ENCODE measurements around the gene SLC38A11. TPM values are rescaled to one million over a fixed set of nuclear protein-coding genes. Genes with fewer than 3 reads are reported as not detected.

Gene SLC38A11
- total RNA-seq, 1 donor from 2014 or later, result 0.33 TPM

DNA sequence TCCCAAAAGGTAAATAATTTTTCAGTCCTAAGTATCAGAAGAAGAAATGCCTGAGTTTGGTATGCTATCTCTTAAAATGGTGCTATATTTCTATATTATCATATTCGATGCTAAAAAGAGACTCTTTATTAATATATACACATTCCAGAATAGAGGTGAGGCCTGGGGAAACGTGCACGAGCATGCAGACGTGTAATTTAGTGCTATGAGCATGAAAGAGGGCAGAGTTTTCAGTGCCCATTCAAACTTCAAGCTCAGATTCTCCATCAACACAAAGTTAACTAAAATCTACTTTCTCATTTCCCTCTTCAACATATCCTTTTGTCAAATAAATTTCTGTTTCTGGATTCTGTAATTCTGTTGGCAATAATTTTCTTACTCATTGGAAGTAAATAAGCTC, 108.0 kb downstream of the SLC38A11 start:
- intact Hi-C loops (cut with micrococcal nuclease), result no loop called here
- DNase-seq, result no peak
- no peak overlapping the region for H3K4me3 ChIP-seq
- H3K9me3 ChIP-seq (replicated peaks), result no peaks in the 10 kb centered on the region
- no peaks in the 10 kb centered on the region for H3K27me3 ChIP-seq (ENCODE audit: low read depth)
- H3K4me1 ChIP-seq, result peaks cover 3% of the 10 kb centered on the region
- no peak overlapping the region for H3K27ac ChIP-seq (replicated peaks)
- TF ChIP-seq, protein P1, sequence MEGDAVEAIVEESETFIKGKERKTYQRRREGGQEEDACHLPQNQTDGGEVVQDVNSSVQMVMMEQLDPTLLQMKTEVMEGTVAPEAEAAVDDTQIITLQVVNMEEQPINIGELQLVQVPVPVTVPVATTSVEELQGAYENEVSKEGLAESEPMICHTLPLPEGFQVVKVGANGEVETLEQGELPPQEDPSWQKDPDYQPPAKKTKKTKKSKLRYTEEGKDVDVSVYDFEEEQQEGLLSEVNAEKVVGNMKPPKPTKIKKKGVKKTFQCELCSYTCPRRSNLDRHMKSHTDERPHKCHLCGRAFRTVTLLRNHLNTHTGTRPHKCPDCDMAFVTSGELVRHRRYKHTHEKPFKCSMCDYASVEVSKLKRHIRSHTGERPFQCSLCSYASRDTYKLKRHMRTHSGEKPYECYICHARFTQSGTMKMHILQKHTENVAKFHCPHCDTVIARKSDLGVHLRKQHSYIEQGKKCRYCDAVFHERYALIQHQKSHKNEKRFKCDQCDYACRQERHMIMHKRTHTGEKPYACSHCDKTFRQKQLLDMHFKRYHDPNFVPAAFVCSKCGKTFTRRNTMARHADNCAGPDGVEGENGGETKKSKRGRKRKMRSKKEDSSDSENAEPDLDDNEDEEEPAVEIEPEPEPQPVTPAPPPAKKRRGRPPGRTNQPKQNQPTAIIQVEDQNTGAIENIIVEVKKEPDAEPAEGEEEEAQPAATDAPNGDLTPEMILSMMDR (IDR thresholded peaks at IDR 0.05; ENCODE audit: borderline replicate concordance), result no peak
- H3K36me3 ChIP-seq, result no peaks in the 10 kb centered on the region

DNA sequence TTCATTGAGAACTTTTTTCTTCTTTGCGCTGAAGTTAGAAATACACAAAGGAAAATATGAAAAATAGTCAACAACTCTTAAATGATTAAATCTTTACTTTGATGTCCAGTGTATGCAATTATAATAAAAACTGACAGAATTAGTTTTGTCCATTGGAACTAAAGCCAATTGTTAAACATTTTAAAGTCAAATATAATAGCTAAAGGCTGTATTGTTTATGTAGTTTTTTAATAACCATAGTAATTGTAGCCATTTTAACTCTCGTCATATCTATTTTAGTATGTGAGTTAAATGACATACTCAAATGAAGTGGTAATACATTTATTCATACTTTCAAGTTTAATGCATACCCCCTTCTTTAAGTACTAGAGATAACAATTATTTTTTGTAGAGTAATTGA, 109.0 kb downstream of the SLC38A11 start:
- Histone ChIP-seq H3K27ac (replicated peaks) (no peak overlapping the region), H3K9me3 (replicated peaks) (no peaks in the 10 kb centered on the region), H3K36me3 (no peaks in the 10 kb centered on the region), H3K4me1 (peaks cover 13% of the 10 kb centered on the region), H3K27me3 (ENCODE audit: low read depth) (no peaks in the 10 kb centered on the region), H3K4me3 (no peak overlapping the region)
- TF ChIP-seq, protein P1 (IDR thresholded peaks at IDR 0.05; ENCODE audit: borderline replicate concordance), result no peak
- no peak for DNase-seq
- intact Hi-C loops (cut with micrococcal nuclease), result no loop called here

Other genes with a start within 250 kb of the SLC38A11 start
- gene COBLL1, start 113.7 kb downstream of the SLC38A11 start, total RNA-seq, result 15.3 TPM
- 0.99 TPM for gene SCN3A, start 248.5 kb upstream of the SLC38A11 start, total RNA-seq